Activated naive CD8-positive, alpha-beta T cell (primary cell): ENCODE data around the gene SNX12.

Experiments
- H3K27ac Mint-ChIP-seq: one replicate; pipeline ENCODE4 v1.8.0; 2021; ENCODE audit warnings: mixed read lengths
- H3K27me3 Mint-ChIP-seq: one replicate; pipeline ENCODE4 v1.8.0; 2021; ENCODE audit warnings: mixed read lengths
- H3K36me3 Mint-ChIP-seq: one replicate; pipeline ENCODE4 v1.8.0; 2021; ENCODE audit warnings: mixed read lengths
- H3K4me1 Mint-ChIP-seq: one replicate; pipeline ENCODE4 v1.8.0; 2021; ENCODE audit warnings: low read depth, mixed read lengths
- H3K4me3 Mint-ChIP-seq: one replicate; pipeline ENCODE4 v1.8.0; 2021; ENCODE audit warnings: mild to moderate bottlenecking, mixed read lengths
- H3K9me3 Mint-ChIP-seq: one replicate; pipeline ENCODE4 v1.8.0; 2021; ENCODE audit warnings: low read depth, mixed read lengths

Gene SNX12

DNA sequence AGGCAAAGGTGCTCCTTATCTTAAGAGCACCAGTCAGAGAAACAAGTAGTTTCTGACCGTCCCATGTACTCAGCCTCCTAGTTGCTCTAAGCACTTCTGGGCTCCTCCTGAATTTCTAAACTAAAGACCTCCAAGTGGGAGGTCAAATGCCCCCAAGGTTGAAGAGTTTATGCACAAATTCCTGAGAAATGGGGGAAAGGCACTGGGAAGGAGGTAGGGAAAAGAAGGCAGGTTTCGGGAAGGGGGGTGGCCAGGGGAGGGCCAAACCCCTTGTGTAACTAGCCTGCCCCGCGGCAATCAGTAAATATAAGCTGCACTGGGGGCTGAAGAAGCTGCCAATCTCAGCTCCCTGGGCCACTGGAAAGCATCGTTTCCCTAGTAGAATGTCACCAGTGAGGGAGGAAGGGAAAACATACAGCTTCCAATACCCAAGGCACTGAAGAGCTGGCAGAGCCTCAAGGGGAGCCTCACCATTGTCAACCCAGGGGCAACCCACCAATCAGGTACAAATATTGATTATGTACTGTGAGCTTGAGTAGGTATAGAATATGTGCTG, 30.9 kb upstream of the SNX12 start:
- no peaks in the 10 kb centered on the region for H3K9me3 Mint-ChIP-seq
- peak overlapping the region; percentile 50 for H3K4me3 Mint-ChIP-seq
- no peaks in the 10 kb centered on the region for H3K27me3 Mint-ChIP-seq
- H3K27ac Mint-ChIP-seq = peak overlapping the region; percentile 50
- H3K4me1 Mint-ChIP-seq = peaks cover 64% of the 10 kb centered on the region
- no peaks in the 10 kb centered on the region for H3K36me3 Mint-ChIP-seq

DNA sequence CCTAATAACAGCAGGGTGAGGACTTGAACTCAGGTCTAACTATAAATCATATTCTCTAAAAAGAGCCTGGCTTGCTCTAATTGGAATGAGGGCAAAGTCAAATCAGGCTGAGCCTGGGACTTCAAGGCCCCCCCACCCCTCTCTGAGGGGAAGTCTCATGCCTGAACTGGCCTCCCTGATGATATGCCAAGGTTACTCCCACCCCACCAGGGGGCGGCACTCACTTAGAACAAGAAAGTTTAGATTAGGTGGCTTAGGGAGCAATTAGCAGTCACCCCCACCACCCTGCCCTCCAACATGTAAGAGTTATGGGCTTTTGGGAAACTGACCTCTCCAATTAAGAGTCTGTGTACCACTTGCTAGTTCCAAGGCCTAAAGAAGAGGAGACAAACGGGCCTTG, 30.2 kb upstream of the SNX12 start:
- H3K9me3 Mint-ChIP-seq = no peaks in the 10 kb centered on the region
- peak overlapping the region; percentile 20 for H3K4me3 Mint-ChIP-seq
- peaks cover 60% of the 10 kb centered on the region for H3K4me1 Mint-ChIP-seq
- no peaks in the 10 kb centered on the region for H3K36me3 Mint-ChIP-seq
- H3K27ac Mint-ChIP-seq = peak overlapping the region; percentile 54
- no peaks in the 10 kb centered on the region for H3K27me3 Mint-ChIP-seq

DNA sequence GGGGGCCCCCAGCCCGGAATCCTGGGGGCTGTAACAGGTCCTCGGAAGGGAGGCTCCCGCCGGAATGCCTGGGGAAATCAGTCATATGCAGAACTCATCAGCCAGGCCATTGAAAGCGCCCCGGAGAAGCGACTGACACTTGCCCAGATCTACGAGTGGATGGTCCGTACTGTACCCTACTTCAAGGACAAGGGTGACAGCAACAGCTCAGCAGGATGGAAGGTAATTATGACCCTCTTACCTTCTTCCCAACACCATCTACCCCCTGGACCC, 28.6 kb upstream of the SNX12 start:
- Mint-ChIP-seq H3K27ac (no peak overlapping the region), H3K27me3 (no peaks in the 10 kb centered on the region), H3K4me1 (peaks cover 46% of the 10 kb centered on the region), H3K4me3 (peak overlapping the region; percentile 97), H3K9me3 (no peaks in the 10 kb centered on the region), H3K36me3 (no peaks in the 10 kb centered on the region)

DNA sequence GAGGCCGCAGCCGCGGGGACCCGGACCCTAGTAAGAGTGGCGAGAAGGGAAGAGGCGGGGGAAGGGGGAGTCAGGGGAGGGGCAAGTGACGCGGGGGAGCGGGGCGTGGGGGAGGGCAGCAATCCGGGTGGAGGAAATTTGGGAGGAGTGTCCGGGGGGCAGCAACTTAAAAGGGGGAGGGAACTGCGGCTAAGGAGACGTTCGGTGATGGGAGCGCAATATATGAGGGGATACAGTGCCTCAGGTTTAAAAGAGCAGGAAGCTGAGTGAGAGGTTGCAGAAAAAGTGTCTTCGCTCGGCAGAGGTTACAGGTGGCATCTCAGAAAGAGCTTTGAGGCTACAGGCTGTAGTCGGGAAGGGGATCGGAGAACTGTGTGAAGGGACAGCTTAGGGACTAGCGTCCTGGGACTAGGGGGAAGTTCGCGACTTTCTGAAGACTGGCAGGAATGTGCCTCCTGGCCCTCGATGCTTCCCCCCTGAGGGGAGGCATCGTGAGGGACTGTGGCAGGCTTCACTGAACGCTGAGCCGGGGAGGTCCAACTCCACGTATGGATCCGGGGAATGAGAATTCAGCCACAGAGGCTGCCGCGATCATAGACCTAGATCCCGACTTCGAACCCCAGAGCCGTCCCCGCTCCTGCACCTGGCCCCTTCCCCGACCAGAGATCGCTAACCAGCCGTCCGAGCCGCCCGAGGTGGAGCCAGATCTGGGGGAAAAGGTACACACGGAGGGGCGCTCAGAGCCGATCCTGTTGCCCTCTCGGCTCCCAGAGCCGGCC, 28.0 kb upstream of the SNX12 start:
- no peaks in the 10 kb centered on the region for H3K9me3 Mint-ChIP-seq
- H3K27ac Mint-ChIP-seq = peak overlapping the region; percentile 91
- peak overlapping the region; percentile 97 for H3K4me3 Mint-ChIP-seq
- no peaks in the 10 kb centered on the region for H3K36me3 Mint-ChIP-seq
- peaks cover 41% of the 10 kb centered on the region for H3K4me1 Mint-ChIP-seq
- no peaks in the 10 kb centered on the region for H3K27me3 Mint-ChIP-seq

DNA sequence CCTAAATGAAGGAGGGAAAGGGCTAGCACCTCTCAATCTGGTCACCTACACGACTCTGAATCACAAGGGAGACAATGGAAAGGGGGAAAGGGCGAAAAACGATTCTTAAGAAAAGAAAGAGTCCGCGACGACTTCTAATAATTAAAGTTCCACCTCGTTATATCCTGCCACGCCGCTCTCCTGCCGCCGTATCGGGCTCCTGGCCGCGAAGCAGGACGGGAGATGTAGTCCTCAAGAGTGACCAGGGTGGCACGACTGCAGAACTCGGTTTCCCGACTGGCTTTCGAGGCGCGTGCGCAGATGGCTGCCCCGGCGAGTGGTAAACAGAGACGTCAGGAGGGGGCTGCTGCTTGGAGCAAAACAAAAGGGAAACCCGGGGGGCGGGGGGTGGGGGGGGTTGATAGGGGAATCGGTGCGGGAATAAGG, 27.4 kb upstream of the SNX12 start, which contains the start of gene FOXO4:
Gene FOXO4 (plus strand): TSS at position 297 of the 426 bp plus-strand sequence. CDS start 678 bp downstream, outside the sequence.
- Mint-ChIP-seq H3K4me1 (peaks cover 35% of the 10 kb centered on the region), H3K27me3 (no peaks in the 10 kb centered on the region), H3K36me3 (no peaks in the 10 kb centered on the region), H3K27ac (peak within 1 kb of the TSS; percentile 91), H3K4me3 (peak within 1 kb of the TSS; percentile 97), H3K9me3 (no peaks in the 10 kb centered on the region)

DNA sequence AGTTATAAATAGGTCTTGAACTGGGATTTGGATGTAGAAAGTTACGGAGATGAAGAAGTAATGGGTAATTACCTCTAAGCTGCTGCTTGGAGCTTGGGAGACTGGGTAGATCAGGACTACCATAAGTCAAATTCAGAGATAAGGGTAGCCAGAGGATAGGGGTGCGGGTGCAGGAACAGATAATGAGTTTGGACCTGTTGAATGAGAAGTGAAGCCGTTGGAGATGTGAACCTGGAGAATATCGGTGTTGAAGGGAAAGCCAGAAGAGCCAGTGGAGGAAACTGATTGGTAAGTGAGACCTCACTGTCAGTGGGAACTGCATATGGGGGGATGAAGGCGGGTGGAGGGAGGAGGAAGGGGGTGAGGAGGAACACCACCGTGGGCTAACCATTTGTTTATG, 26.9 kb upstream of the SNX12 start:
- H3K36me3 Mint-ChIP-seq = no peaks in the 10 kb centered on the region
- peaks cover 32% of the 10 kb centered on the region for H3K4me1 Mint-ChIP-seq
- H3K27me3 Mint-ChIP-seq = no peaks in the 10 kb centered on the region
- H3K27ac Mint-ChIP-seq = peak overlapping the region; percentile 70
- no peaks in the 10 kb centered on the region for H3K9me3 Mint-ChIP-seq
- peak overlapping the region; percentile 97 for H3K4me3 Mint-ChIP-seq

DNA sequence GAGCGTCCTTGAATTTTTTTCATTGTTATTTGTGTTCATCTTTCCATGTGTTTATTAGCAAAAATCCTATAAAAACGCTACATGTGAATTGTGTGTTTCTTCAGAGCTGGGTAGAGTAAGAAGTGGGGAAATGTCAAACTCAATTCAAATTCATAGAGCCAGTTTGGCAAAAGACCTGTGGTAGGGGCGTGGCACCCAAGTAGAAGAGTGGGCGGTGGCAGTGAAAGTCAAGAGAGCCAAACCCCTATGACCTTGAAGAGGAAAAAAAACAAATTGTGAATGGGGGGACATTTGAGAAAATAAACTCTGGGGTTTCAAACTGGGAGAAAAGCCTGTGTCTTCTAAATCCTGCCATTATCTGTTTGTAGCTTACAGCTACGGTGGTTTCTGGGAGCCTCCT, 23.1 kb upstream of the SNX12 start:
- no peaks in the 10 kb centered on the region for H3K36me3 Mint-ChIP-seq
- no peaks in the 10 kb centered on the region for H3K9me3 Mint-ChIP-seq
- peaks cover 8% of the 10 kb centered on the region for H3K4me1 Mint-ChIP-seq
- H3K27me3 Mint-ChIP-seq = no peaks in the 10 kb centered on the region
- no peak overlapping the region for H3K4me3 Mint-ChIP-seq
- H3K27ac Mint-ChIP-seq = no peak overlapping the region

DNA sequence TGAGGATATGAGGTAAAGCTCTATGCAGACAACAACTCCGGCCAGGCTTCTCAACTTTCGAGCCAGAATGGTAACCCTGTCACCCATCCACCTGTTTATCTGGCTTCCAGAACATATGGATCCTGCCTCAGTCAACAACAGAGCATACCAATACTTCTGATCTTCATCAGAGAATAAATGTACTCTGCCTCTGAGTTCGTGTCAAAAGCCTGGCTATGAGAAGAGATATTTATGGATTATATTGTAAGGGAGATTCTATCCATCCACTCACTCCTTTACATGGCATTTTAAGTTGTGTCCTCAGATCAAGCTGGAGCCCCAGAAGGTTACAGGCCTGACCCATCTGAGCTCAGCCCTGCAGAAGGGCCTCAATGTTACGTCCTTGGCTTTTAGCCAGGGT, 17.8 kb upstream of the SNX12 start:
- Mint-ChIP-seq H3K9me3 (no peaks in the 10 kb centered on the region), H3K27ac (no peak overlapping the region), H3K4me1 (peaks cover 7% of the 10 kb centered on the region), H3K4me3 (no peak overlapping the region), H3K27me3 (no peaks in the 10 kb centered on the region), H3K36me3 (no peaks in the 10 kb centered on the region)

DNA sequence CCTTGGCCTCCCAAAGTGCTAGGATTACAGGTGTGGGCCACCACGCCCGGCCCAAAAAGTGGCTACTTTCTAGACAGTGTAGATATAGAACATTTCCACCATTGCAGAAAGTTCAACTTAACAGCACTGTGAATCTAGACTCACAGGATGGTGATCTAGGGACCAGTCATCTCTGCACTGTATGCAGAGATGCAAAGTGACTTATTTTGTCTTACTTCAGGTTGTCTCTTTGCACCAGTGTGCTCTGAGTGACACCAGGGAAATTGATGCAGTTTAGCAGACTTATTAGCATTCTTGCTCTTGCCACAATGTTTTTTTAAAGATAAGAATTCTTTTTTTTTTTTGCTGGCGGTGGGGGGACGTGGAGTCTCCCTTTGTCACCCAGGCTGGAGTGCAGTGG, 14.7 kb upstream of the SNX12 start:
- no peak overlapping the region for H3K4me3 Mint-ChIP-seq
- no peaks in the 10 kb centered on the region for H3K36me3 Mint-ChIP-seq
- H3K27ac Mint-ChIP-seq = no peak overlapping the region
- H3K27me3 Mint-ChIP-seq = no peaks in the 10 kb centered on the region
- no peaks in the 10 kb centered on the region for H3K9me3 Mint-ChIP-seq
- peaks cover 7% of the 10 kb centered on the region for H3K4me1 Mint-ChIP-seq

DNA sequence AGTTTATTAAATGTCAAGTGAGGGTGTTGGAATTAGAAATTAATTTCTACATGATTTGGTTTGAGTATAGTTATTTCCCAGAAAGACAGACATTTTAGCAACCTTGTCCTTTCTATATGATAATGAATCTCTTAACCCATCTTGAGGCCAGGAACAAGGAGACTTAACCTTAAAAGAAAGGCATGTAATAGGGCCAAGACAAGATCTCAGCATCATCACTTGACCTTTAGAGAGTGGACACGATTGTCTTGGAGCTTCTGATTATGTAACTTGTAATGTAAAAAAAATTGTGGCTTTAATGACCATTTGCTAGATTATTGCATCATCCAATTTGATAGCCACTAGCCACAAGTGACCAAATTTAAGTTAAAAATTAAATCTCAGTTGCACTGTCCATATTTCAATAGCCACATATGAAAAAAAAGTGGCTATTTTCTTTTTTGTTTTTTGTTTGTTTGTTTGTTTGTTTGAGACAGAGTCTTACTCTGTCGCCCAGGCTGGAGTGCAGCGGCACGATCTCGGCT, 14.1 kb upstream of the SNX12 start:
- Mint-ChIP-seq H3K27me3 (no peaks in the 10 kb centered on the region), H3K9me3 (no peaks in the 10 kb centered on the region), H3K4me1 (peaks cover 7% of the 10 kb centered on the region), H3K27ac (no peak overlapping the region), H3K4me3 (no peak overlapping the region), H3K36me3 (no peaks in the 10 kb centered on the region)

DNA sequence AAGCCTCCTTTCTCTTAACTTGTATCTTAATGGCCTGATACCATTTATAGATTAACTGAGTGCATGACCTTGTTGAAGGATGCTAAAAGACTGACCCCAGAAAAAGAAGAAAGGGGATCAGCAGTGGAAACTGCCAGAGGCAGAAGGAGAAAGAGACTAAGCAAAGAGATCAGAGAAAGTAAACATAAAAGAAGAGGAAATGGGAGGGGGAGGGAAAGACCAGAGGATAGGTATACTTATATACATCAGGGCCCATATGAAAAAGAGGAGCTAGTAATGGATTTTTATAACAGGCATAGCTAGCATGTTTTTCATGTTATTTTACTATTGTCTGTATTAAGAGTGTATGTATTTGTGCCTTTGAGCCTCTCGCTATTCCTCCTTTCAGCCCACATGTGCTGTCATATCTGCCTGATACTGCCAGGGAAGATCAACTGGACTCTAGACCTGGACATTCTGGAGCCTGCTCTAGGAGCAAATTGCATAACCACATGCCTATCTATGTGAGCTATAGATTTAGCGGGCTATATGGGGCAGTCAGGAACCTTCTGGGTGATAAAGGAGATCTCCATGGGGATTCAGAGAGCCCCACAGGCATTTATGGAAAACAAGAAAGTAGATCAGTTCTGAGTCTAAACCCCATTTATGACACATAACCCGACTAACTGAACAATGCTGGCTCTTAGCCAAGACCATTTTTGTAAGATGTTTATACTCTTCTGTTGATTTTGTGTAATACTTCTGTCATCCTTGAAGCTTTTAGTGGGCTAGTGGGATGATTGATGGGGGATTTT, 13.4 kb upstream of the SNX12 start:
- no peak overlapping the region for H3K27ac Mint-ChIP-seq
- H3K9me3 Mint-ChIP-seq = no peaks in the 10 kb centered on the region

DNA sequence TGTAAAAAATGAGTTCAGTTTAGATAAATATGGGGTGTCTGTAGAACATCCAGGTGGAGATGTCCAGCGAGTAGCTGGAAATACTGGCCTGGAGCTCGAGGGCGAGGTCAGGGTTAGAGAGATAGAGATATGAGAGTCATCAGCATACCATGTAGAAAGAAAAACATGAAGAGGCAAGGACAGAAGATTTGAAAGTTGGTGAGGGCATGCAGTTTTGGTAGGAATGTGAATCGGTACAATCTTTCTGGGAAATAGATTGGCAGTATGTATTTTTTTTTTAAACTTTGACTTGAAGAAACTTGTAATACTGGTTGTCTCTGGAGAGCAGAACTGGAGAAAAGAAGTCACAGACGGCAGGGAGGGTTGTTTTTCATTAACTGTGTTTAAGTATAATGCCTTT, 2.4 kb upstream of the SNX12 start:
- Mint-ChIP-seq H3K27ac (no peak overlapping the region), H3K36me3 (no peaks in the 10 kb centered on the region), H3K9me3 (no peaks in the 10 kb centered on the region), H3K4me1 (peaks cover 15% of the 10 kb centered on the region), H3K27me3 (no peaks in the 10 kb centered on the region), H3K4me3 (no peak overlapping the region)

More for the DNA sequence above, 13.4 kb upstream of the SNX12 start:
- no peaks in the 10 kb centered on the region for H3K36me3 Mint-ChIP-seq
- no peak overlapping the region for H3K4me3 Mint-ChIP-seq
- H3K4me1 Mint-ChIP-seq = peaks cover 7% of the 10 kb centered on the region
- no peaks in the 10 kb centered on the region for H3K27me3 Mint-ChIP-seq

DNA sequence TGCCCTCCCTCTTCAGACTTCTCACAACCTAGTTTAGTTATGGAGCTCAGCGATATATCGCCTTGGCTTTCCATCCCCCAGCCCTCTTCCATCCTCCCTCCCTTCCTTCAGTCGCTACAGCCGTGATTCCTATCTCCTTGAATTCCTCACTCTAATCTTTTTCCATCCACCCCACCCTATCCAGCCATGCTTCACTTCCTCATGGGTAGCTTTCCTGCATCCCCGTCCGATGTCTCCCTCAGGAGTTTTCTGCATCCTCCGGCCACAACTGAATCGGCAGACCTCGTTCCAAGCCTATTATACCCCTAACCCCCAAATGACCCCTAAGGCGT, 456 bp downstream of the SNX12 start:
- H3K9me3 Mint-ChIP-seq = no peaks in the 10 kb centered on the region
- H3K27ac Mint-ChIP-seq = peak overlapping the region; percentile 94
- H3K27me3 Mint-ChIP-seq = no peaks in the 10 kb centered on the region
- H3K36me3 Mint-ChIP-seq = peaks cover 2% of the 10 kb centered on the region
- peaks cover 23% of the 10 kb centered on the region for H3K4me1 Mint-ChIP-seq
- H3K4me3 Mint-ChIP-seq = peak overlapping the region; percentile 99

DNA sequence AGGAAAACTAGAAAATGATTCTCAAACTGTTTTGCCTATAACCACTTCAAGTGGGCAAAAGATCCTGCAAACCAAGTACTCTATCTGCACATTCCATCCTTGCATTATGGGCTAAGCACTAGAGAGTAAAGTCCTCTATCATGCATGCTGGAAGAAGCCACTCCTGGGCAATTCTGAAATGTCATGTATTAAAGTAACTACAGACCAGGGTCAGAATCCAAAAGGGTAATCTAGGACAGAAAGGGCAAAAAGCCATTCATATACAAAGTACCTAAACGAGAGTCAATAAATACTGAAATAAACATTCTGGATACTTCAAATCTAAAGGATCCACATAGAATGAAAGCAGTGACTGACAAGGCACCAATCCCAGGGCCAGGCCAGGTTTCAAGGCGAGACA, 1.0 kb downstream of the SNX12 start:
- no peaks in the 10 kb centered on the region for H3K27me3 Mint-ChIP-seq
- H3K27ac Mint-ChIP-seq = peak overlapping the region; percentile 94
- no peaks in the 10 kb centered on the region for H3K9me3 Mint-ChIP-seq
- H3K36me3 Mint-ChIP-seq = peaks cover 2% of the 10 kb centered on the region
- peaks cover 23% of the 10 kb centered on the region for H3K4me1 Mint-ChIP-seq
- H3K4me3 Mint-ChIP-seq = peak overlapping the region; percentile 99

DNA sequence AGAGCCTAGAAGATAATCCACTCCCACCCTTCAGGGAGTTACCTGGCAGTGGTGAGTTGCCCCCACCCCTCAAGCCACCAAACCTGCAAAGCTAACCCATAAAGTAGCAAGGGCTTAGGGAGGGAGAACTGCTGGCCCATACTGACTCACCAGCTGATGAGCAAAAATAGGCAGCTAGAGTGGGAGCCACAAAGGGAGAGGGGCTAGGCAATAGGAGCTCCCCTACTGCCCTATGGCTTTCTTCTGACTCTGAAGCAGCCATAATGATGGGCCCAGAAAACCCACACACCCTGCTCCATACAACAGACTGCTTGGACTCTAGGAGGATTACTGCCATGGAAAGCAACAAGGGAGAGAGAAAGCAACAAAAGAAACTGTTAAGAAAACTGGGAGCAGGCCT, 8.0 kb downstream of the SNX12 start:
- peaks cover 6% of the 10 kb centered on the region for H3K36me3 Mint-ChIP-seq
- H3K4me3 Mint-ChIP-seq = no peak overlapping the region

More for the DNA sequence above, 8.0 kb downstream of the SNX12 start:
- H3K27ac Mint-ChIP-seq = no peak overlapping the region
- no peaks in the 10 kb centered on the region for H3K27me3 Mint-ChIP-seq
- H3K9me3 Mint-ChIP-seq = no peaks in the 10 kb centered on the region
- H3K4me1 Mint-ChIP-seq = peaks cover 41% of the 10 kb centered on the region
